ENCODE measurements around the gene MUC12. TPM values are rescaled to one million over a fixed set of nuclear protein-coding genes. Genes with fewer than 3 reads are reported as not detected.

The MUC12 gene
- total and polyA plus RNA-seq, 9 of the 15 experiments (the other 6 are each of a cell fraction or from before 2014, with no cell fraction given), result 0.23 to 1.2 (median 0.79) TPM; not detected in 1

- no peak for TF ChIP-seq NEUROD1 (IDR thresholded peaks at IDR 0.05; ENCODE audit: borderline replicate concordance, low read depth, low read length, partially characterized antibody)
- TF ChIP-seq ZNF512 (tag; IDR thresholded peaks at IDR 0.05), result no peak
- TF ChIP-seq MITF (IDR thresholded peaks at IDR 0.05), result 0 out of 2 replicates have a peak, but pooled peaks have one; percentile 28
- peak; percentile 83 for TF ChIP-seq TARDBP (IDR thresholded peaks at IDR 0.05)
- peak; percentile 19; the same call in 1 of the 2 replicates for TF ChIP-seq ZFP91 (CRISPR knock-in tag; IDR thresholded peaks at IDR 0.05)
- TF ChIP-seq JUN (IDR thresholded peaks at IDR 0.05; ENCODE audit: borderline replicate concordance, low read depth, low read length), result peak; percentile 71
- no peak for TF ChIP-seq JUN (CRISPR knock-in tag; IDR thresholded peaks at IDR 0.05; ENCODE audit: borderline replicate concordance)
- peak; percentile 71 to 92 for TF ChIP-seq E2F6 (IDR thresholded peaks at IDR 0.05; ENCODE audit: borderline replicate concordance in 1 of 2, extremely low read depth in 1 of 2, insufficient read depth in 1 of 2, insufficient read length in 1 of 2, low read depth in 1 of 2, low read length in 1 of 2, poor library complexity in 1 of 2, severe bottlenecking in 1 of 2)
- no peak; the same call in 1 of the 2 replicates for TF ChIP-seq KLF13 (tag; IDR thresholded peaks at IDR 0.05; ENCODE audit: borderline replicate concordance, low read depth)
- peak; percentile 46; the same call in 1 of the 2 replicates for TF ChIP-seq RNF2 (IDR thresholded peaks at IDR 0.05)
- TF ChIP-seq ZKSCAN3 (CRISPR knock-in tag; IDR thresholded peaks at IDR 0.05), result no peak
- no peak for TF ChIP-seq ZNF212 (CRISPR knock-in tag; IDR thresholded peaks at IDR 0.05)
- TF ChIP-seq MAX (CRISPR knock-in tag; IDR thresholded peaks at IDR 0.05), result peak; percentile 37; the same call in 1 of the 2 replicates
- TF ChIP-seq CBX1 (IDR thresholded peaks at IDR 0.05; ENCODE audit: low read depth), result peak; percentile 92; the same call in 1 of the 2 replicates
- TF ChIP-seq MBD2 (IDR thresholded peaks at IDR 0.05; ENCODE audit: borderline replicate concordance, low read depth), result 0 out of 2 replicates have a peak, but pooled peaks have one; percentile 31
- peak; percentile 44; the same call in 1 of the 2 replicates for TF ChIP-seq ZBTB9 (CRISPR knock-in tag; IDR thresholded peaks at IDR 0.05)
- TF ChIP-seq NR2C2 (CRISPR knock-in tag; IDR thresholded peaks at IDR 0.05), result peak; percentile 19; the same call in 1 of the 2 replicates
- TF ChIP-seq NR2C2 (tag; IDR thresholded peaks at IDR 0.05), result no peak
- TF ChIP-seq HDAC1 (IDR thresholded peaks at IDR 0.05), result peak; percentile 70 to 76; a peak in 2 of 4 replicates
Observed at GRCh38 chr7:100965723-100966541, 3.4 kb upstream of the MUC12 start (continued).

Data from K562 (cell line).